Measurements from ENCODE around the gene BOK.

GRCh38 chr2:241603686-241604085, 45.1 kb downstream of the BOK start:
- no peak for TF ChIP-seq POLR2A (IDR thresholded peaks at IDR 0.05)
- TF ChIP-seq, protein P1, sequence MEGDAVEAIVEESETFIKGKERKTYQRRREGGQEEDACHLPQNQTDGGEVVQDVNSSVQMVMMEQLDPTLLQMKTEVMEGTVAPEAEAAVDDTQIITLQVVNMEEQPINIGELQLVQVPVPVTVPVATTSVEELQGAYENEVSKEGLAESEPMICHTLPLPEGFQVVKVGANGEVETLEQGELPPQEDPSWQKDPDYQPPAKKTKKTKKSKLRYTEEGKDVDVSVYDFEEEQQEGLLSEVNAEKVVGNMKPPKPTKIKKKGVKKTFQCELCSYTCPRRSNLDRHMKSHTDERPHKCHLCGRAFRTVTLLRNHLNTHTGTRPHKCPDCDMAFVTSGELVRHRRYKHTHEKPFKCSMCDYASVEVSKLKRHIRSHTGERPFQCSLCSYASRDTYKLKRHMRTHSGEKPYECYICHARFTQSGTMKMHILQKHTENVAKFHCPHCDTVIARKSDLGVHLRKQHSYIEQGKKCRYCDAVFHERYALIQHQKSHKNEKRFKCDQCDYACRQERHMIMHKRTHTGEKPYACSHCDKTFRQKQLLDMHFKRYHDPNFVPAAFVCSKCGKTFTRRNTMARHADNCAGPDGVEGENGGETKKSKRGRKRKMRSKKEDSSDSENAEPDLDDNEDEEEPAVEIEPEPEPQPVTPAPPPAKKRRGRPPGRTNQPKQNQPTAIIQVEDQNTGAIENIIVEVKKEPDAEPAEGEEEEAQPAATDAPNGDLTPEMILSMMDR (IDR thresholded peaks at IDR 0.05) = no peak

All from body of pancreas (tissue), 4 donors.